WTC11 (cell line): Measurements from ENCODE around the gene SPINDOC. TPM values are rescaled to one million over a fixed set of nuclear protein-coding genes. Genes with fewer than 3 reads are reported as not detected.

ENCODE experiments used
- ATAC-seq: fragments of 200-7000 bp; cut with Tn5 transposase; 2 replicates; pipeline ENCODE4 v1.10.0; 2021; ENCODE audit warnings: mild to moderate bottlenecking, moderate library complexity
- CTCF ChIA-PET: fragments of 300-600 bp; sonication (Branson Sonifier 250); formaldehyde crosslinking; loops from one replicate; lab custom pipeline; 2021; ENCODE audit warnings: antibody characterized with exemption; lab: Charles Lee
- POLR2A ChIA-PET: fragments of 350-600 bp; sonication (Branson Sonifier 250); formaldehyde crosslinking; loops from one replicate; lab custom pipeline; 2021; ENCODE audit warnings: antibody characterized with exemption; lab: Charles Lee
- DNase-seq: peaks from one replicate; pipeline ENCODE4 v3.0.0; 2021; ENCODE audit warnings: low spot score
- H3K27ac Mint-ChIP-seq: 2 replicates; pipeline ENCODE4 v1.8.0; 2021; ENCODE audit warnings: mixed read lengths
- H3K27me3 Mint-ChIP-seq: 2 replicates; pipeline ENCODE4 v1.8.0; 2021; ENCODE audit warnings: low read depth, mild to moderate bottlenecking, moderate library complexity, mixed read lengths
- H3K36me3 Mint-ChIP-seq: 2 replicates; pipeline ENCODE4 v1.8.0; 2021; ENCODE audit warnings: mixed read lengths
- H3K4me1 Mint-ChIP-seq: 2 replicates; pipeline ENCODE4 v1.8.0; 2022; ENCODE audit warnings: mixed read lengths
- H3K4me3 Mint-ChIP-seq: 2 replicates; pipeline ENCODE4 v1.8.0; 2021; ENCODE audit warnings: mild to moderate bottlenecking, moderate library complexity, mixed read lengths
- H3K9me3 Mint-ChIP-seq: 2 replicates; pipeline ENCODE4 v1.8.0; 2021; ENCODE audit warnings: mixed read lengths
- CBFB ChIP-seq: sonication (generic); formaldehyde crosslinking; IDR thresholded peaks from 2 replicates; pipeline ENCODE4 v1.8.1; 2022; ENCODE audit warnings: mild to moderate bottlenecking, low read depth, missing genetic modification reagents
- JUN ChIP-seq: sonication (generic); formaldehyde crosslinking; IDR thresholded peaks from 2 replicates; pipeline ENCODE4 v1.8.0; 2023; ENCODE audit warnings: mild to moderate bottlenecking, missing genetic modification reagents
- KAT7 ChIP-seq: sonication (generic); formaldehyde crosslinking; IDR thresholded peaks from 2 replicates; pipeline ENCODE4 v1.8.1; 2023; ENCODE audit warnings: missing genetic modification reagents, mild to moderate bottlenecking, borderline replicate concordance
- MXD4 ChIP-seq: fragments of 250-450 bp; sonication (Bioruptor Pico); IDR thresholded peaks from 2 replicates; pipeline ENCODE4 v1.8.0; 2021; ENCODE audit warnings: mild to moderate bottlenecking, moderate library complexity, borderline replicate concordance
- OVOL2 ChIP-seq: fragments of 250-450 bp; sonication (Bioruptor Pico); IDR thresholded peaks from 2 replicates; pipeline ENCODE4 v1.9.0; 2021; ENCODE audit warnings: mild to moderate bottlenecking, borderline replicate concordance
- ZBTB21 ChIP-seq: sonication (generic); formaldehyde crosslinking; IDR thresholded peaks from 2 replicates; pipeline ENCODE4 v1.8.1; 2023; ENCODE audit warnings: mild to moderate bottlenecking, missing genetic modification reagents, borderline replicate concordance
- ZNF671 ChIP-seq: fragments of 250-450 bp; sonication (Bioruptor Pico); IDR thresholded peaks from 2 replicates; pipeline ENCODE4 v1.8.0; 2021; ENCODE audit warnings: mild to moderate bottlenecking
- total RNA-seq: library from RNA; stranded (reverse); gene quantifications from 3 replicates; pipeline ENCODE4 v1.2.3, GENCODE V29; 2021
- TF ChIP-seq, protein P1 (sequence below): sonication (generic); formaldehyde crosslinking; IDR thresholded peaks from 2 replicates; pipeline ENCODE4 v1.8.1; 2023; ENCODE audit warnings: mild to moderate bottlenecking, missing genetic modification reagents
- TF ChIP-seq, protein P2 (sequence below): sonication (generic); formaldehyde crosslinking; IDR thresholded peaks from 2 replicates; pipeline ENCODE4 v1.8.1; 2022; ENCODE audit warnings: missing genetic modification reagents, borderline replicate concordance
- TF ChIP-seq, protein P3 (sequence below): fragments of 250-450 bp; sonication (Bioruptor Pico); IDR thresholded peaks from 2 replicates; pipeline ENCODE4 v1.8.0; 2021; ENCODE audit warnings: mild to moderate bottlenecking
- TF ChIP-seq, protein P4 (sequence below): sonication (generic); formaldehyde crosslinking; IDR thresholded peaks from 2 replicates; pipeline ENCODE4 v1.8.1; 2023; ENCODE audit warnings: mild to moderate bottlenecking, moderate library complexity, missing genetic modification reagents
- TF ChIP-seq, protein P5 (sequence below): sonication (generic); formaldehyde crosslinking; IDR thresholded peaks from 2 replicates; pipeline ENCODE4 v1.8.1; 2023; ENCODE audit warnings: mild to moderate bottlenecking, missing genetic modification reagents
- TF ChIP-seq, protein P6 (sequence below): sonication (generic); formaldehyde crosslinking; IDR thresholded peaks from 2 replicates; pipeline ENCODE4 v1.8.0; 2023; ENCODE audit warnings: mild to moderate bottlenecking, missing genetic modification reagents
- TF ChIP-seq, protein P7 (sequence below): sonication (generic); formaldehyde crosslinking; IDR thresholded peaks from 2 replicates; pipeline ENCODE4 v1.8.0; 2022; ENCODE audit warnings: mild to moderate bottlenecking, missing genetic modification reagents

Gene SPINDOC
- total RNA-seq, 1 experiment from 2014 or later, result 93.8 TPM

DNA sequence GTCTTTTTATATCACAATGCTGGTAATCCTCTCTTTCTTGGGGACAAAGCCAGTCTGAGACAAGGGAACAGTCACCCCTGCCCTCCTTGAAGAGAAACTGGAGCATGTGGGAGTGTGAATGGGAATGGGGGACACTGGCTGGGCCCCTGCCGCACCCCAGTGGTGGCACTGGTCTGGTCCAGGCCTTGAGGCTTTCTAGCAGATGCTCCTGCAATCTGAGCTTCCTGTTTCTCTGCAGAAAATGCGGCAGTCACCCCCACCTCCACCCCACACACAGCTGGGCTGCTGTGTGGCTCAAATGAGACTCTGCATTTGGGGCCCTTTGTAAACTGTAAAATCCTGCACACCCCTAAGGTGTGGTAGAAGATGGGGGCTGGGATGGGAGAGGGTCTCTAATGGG lies 19.1 kb downstream of the SPINDOC start (continued):
- TF ChIP-seq, protein P1, sequence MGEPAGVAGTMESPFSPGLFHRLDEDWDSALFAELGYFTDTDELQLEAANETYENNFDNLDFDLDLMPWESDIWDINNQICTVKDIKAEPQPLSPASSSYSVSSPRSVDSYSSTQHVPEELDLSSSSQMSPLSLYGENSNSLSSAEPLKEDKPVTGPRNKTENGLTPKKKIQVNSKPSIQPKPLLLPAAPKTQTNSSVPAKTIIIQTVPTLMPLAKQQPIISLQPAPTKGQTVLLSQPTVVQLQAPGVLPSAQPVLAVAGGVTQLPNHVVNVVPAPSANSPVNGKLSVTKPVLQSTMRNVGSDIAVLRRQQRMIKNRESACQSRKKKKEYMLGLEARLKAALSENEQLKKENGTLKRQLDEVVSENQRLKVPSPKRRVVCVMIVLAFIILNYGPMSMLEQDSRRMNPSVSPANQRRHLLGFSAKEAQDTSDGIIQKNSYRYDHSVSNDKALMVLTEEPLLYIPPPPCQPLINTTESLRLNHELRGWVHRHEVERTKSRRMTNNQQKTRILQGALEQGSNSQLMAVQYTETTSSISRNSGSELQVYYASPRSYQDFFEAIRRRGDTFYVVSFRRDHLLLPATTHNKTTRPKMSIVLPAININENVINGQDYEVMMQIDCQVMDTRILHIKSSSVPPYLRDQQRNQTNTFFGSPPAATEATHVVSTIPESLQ (CRISPR knock-in tag), result no peak
- TF ChIP-seq, protein P2, sequence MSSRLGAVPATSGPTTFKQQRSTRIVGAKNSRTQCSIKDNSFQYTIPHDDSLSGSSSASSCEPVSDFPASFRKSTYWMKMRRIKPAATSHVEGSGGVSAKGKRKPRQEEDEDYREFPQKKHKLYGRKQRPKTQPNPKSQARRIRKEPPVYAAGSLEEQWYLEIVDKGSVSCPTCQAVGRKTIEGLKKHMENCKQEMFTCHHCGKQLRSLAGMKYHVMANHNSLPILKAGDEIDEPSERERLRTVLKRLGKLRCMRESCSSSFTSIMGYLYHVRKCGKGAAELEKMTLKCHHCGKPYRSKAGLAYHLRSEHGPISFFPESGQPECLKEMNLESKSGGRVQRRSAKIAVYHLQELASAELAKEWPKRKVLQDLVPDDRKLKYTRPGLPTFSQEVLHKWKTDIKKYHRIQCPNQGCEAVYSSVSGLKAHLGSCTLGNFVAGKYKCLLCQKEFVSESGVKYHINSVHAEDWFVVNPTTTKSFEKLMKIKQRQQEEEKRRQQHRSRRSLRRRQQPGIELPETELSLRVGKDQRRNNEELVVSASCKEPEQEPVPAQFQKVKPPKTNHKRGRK (CRISPR knock-in tag), result no peak
- TF ChIP-seq JUN, result no peak
- no peak for TF ChIP-seq CBFB (CRISPR knock-in tag)
- TF ChIP-seq, protein P3, sequence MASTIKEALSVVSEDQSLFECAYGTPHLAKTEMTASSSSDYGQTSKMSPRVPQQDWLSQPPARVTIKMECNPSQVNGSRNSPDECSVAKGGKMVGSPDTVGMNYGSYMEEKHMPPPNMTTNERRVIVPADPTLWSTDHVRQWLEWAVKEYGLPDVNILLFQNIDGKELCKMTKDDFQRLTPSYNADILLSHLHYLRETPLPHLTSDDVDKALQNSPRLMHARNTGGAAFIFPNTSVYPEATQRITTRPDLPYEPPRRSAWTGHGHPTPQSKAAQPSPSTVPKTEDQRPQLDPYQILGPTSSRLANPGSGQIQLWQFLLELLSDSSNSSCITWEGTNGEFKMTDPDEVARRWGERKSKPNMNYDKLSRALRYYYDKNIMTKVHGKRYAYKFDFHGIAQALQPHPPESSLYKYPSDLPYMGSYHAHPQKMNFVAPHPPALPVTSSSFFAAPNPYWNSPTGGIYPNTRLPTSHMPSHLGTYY, result no peak
- TF ChIP-seq, protein P4, sequence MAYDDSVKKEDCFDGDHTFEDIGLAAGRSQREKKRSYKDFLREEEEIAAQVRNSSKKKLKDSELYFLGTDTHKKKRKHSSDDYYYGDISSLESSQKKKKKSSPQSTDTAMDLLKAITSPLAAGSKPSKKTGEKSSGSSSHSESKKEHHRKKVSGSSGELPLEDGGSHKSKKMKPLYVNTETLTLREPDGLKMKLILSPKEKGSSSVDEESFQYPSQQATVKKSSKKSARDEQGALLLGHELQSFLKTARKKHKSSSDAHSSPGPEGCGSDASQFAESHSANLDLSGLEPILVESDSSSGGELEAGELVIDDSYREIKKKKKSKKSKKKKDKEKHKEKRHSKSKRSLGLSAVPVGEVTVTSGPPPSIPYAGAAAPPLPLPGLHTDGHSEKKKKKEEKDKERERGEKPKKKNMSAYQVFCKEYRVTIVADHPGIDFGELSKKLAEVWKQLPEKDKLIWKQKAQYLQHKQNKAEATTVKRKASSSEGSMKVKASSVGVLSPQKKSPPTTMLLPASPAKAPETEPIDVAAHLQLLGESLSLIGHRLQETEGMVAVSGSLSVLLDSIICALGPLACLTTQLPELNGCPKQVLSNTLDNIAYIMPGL (CRISPR knock-in tag), result no peak
- no peak for TF ChIP-seq ZNF671 (CRISPR knock-in tag)
- TF ChIP-seq, protein P5, sequence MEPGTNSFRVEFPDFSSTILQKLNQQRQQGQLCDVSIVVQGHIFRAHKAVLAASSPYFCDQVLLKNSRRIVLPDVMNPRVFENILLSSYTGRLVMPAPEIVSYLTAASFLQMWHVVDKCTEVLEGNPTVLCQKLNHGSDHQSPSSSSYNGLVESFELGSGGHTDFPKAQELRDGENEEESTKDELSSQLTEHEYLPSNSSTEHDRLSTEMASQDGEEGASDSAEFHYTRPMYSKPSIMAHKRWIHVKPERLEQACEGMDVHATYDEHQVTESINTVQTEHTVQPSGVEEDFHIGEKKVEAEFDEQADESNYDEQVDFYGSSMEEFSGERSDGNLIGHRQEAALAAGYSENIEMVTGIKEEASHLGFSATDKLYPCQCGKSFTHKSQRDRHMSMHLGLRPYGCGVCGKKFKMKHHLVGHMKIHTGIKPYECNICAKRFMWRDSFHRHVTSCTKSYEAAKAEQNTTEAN (CRISPR knock-in tag), result no peak
- TF ChIP-seq, protein P6, sequence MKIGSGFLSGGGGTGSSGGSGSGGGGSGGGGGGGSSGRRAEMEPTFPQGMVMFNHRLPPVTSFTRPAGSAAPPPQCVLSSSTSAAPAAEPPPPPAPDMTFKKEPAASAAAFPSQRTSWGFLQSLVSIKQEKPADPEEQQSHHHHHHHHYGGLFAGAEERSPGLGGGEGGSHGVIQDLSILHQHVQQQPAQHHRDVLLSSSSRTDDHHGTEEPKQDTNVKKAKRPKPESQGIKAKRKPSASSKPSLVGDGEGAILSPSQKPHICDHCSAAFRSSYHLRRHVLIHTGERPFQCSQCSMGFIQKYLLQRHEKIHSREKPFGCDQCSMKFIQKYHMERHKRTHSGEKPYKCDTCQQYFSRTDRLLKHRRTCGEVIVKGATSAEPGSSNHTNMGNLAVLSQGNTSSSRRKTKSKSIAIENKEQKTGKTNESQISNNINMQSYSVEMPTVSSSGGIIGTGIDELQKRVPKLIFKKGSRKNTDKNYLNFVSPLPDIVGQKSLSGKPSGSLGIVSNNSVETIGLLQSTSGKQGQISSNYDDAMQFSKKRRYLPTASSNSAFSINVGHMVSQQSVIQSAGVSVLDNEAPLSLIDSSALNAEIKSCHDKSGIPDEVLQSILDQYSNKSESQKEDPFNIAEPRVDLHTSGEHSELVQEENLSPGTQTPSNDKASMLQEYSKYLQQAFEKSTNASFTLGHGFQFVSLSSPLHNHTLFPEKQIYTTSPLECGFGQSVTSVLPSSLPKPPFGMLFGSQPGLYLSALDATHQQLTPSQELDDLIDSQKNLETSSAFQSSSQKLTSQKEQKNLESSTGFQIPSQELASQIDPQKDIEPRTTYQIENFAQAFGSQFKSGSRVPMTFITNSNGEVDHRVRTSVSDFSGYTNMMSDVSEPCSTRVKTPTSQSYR (CRISPR knock-in tag), result no peak
- no peak for TF ChIP-seq MXD4 (CRISPR knock-in tag)
- no peak for TF ChIP-seq OVOL2 (CRISPR knock-in tag)

DNA sequence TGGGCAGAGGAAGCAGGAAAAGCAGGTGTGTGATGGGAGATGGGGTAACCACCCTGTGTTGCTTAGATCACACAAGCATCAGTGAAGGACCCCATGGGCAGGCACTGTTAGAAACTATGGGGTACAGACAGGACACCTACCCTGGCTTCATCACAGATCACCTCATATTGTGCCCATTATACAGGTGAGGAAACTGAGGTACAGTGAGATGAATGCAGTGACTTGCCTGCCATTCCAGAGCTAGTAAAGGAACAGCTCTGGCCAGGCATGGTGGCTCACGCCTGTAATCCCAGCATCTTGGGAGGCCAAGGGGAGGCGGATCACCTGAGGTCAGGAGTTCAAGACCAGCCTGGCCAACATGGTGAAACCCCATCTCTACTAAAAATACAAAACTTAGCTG lies 19.8 kb downstream of the SPINDOC start:
- Mint-ChIP-seq H3K4me1 (peaks cover 43% of the 10 kb centered on the region), H3K27me3 (no peaks in the 10 kb centered on the region; the same call in 1 of the 2 replicates), H3K9me3 (no peaks in the 10 kb centered on the region), H3K27ac (no peak overlapping the region)
- no peak for ATAC-seq
- no peak for DNase-seq
- TF ChIP-seq, protein P1 (CRISPR knock-in tag), result no peak
- TF ChIP-seq KAT7 (CRISPR knock-in tag) (no peak), ZBTB21 (CRISPR knock-in tag) (no peak)
- TF ChIP-seq, protein P6 (CRISPR knock-in tag), result no peak
- TF ChIP-seq, protein P7, sequence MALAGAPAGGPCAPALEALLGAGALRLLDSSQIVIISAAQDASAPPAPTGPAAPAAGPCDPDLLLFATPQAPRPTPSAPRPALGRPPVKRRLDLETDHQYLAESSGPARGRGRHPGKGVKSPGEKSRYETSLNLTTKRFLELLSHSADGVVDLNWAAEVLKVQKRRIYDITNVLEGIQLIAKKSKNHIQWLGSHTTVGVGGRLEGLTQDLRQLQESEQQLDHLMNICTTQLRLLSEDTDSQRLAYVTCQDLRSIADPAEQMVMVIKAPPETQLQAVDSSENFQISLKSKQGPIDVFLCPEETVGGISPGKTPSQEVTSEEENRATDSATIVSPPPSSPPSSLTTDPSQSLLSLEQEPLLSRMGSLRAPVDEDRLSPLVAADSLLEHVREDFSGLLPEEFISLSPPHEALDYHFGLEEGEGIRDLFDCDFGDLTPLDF (CRISPR knock-in tag), result no peak
- TF ChIP-seq, all 79 proteins: peak for 0
- CTCF ChIA-PET, result interaction anchor here (1.0 to 2.5 kb wide), 3 partner anchors 64 to 101 kb away, joined by 4 to 12 read pairs (median 9); partner anchors contain the start of gene ZFTA
- POLR2A ChIA-PET, result interaction anchor here (1.5 kb wide), 1 partner anchor 85 kb away, joined by 3 read pairs; no protein-coding TSS in a partner anchor
- H3K4me3 Mint-ChIP-seq, result no peak overlapping the region
- no peaks in the 10 kb centered on the region for H3K36me3 Mint-ChIP-seq
